ENCODE results near the gene ZIC3.

The ZIC3 gene

GRCh38 chrX:137567682-137568232, 1.8 kb downstream of the ZIC3 start:
- no peak overlapping the region for H3K4me2 ChIP-seq (ENCODE audit: insufficient read depth, low read length)
- H3K9ac ChIP-seq (ENCODE audit: low read depth, low read length), result no peak overlapping the region
- no peak for TF ChIP-seq EZH2 (IDR thresholded peaks at IDR 0.05; ENCODE audit: borderline replicate concordance, low read depth, low read length, severe bottlenecking)
- TF ChIP-seq CTCF (IDR thresholded peaks at IDR 0.05; ENCODE audit: borderline replicate concordance, extremely low read depth, low read length, poor library complexity, severe bottlenecking), result no peak

DNA sequence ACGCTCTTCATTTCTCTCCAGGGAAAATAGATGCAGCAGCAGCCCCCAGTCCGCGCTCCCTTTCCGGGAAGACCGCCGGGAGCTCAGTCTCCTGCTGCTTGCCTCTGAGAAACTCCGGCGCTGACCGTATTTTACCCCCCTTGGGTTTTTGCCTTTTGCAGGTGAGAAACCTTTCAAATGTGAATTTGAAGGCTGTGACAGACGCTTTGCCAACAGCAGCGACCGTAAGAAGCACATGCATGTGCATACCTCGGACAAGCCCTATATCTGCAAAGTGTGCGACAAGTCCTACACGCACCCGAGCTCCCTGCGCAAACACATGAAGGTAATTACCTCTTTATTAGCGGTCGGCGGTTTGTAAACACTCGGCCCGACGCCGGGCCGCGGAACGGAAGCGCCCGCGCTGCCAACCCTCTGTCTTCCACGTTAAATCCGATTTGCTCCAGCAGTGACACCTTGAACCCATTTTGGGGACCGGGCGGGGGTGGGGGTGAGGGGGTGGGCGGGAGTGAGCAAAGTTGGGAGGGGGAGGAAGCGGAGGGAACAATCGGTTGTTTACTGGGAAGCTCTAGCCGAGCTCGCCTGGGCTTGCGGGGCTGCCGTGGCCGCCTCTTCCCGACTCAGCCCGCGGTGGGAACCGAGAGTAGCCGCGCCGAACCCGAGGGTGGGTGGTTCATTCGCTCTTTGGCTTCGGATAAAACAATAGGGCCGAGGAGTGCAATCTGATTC, 3.0 kb downstream of the ZIC3 start:
- TF ChIP-seq CTCF (IDR thresholded peaks at IDR 0.05; ENCODE audit: borderline replicate concordance, extremely low read depth, low read length, poor library complexity, severe bottlenecking) (no peak), EZH2 (IDR thresholded peaks at IDR 0.05; ENCODE audit: borderline replicate concordance, low read depth, low read length, severe bottlenecking) (no peak)
- H4K20me1 ChIP-seq (ENCODE audit: insufficient read depth, low read length), result no peaks in the 10 kb centered on the region
- H3K79me2 ChIP-seq (ENCODE audit: insufficient read depth, low read length), result no peaks in the 10 kb centered on the region
- H3K36me3 ChIP-seq (ENCODE audit: insufficient read depth, low read length), result no peaks in the 10 kb centered on the region
- no peak overlapping the region for H3K4me2 ChIP-seq (ENCODE audit: insufficient read depth, low read length)
- H2AFZ ChIP-seq (ENCODE audit: low read depth, low read length), result no peak overlapping the region
- no peak overlapping the region for H3K9ac ChIP-seq (ENCODE audit: low read depth, low read length)
- DNase-seq (no peak), ATAC-seq (ENCODE audit: insufficient read depth, low read depth) (no peak)
- H3K9me3 ChIP-seq (ENCODE audit: insufficient read depth, low read length, severe bottlenecking), result no peaks in the 10 kb centered on the region
- no peaks in the 10 kb centered on the region for H3K27me3 ChIP-seq (ENCODE audit: insufficient read depth, low read length, poor library complexity)
- H3K4me3 ChIP-seq (ENCODE audit: low read depth in 1 of 2, low read length in 2 of 2), result no peak overlapping the region
- no peaks in the 10 kb centered on the region for H3K4me1 ChIP-seq (ENCODE audit: insufficient read depth, low read length)
- H3K27ac ChIP-seq (ENCODE audit: low read length), result no peak overlapping the region

More at GRCh38 chrX:137567682-137568232, 1.8 kb downstream of the ZIC3 start:
- no peak overlapping the region for H3K27ac ChIP-seq (ENCODE audit: low read length)
- H3K9me3 ChIP-seq (ENCODE audit: insufficient read depth, low read length, severe bottlenecking), result no peaks in the 10 kb centered on the region
- H4K20me1 ChIP-seq (ENCODE audit: insufficient read depth, low read length), result no peaks in the 10 kb centered on the region
- H3K27me3 ChIP-seq (ENCODE audit: insufficient read depth, low read length, poor library complexity), result no peaks in the 10 kb centered on the region
- no peak for ATAC-seq (ENCODE audit: insufficient read depth, low read depth)
- H3K4me1 ChIP-seq (ENCODE audit: insufficient read depth, low read length), result no peaks in the 10 kb centered on the region
- H2AFZ ChIP-seq (ENCODE audit: low read depth, low read length), result no peak overlapping the region
- no peak overlapping the region for H3K4me3 ChIP-seq (ENCODE audit: low read depth in 1 of 2, low read length in 2 of 2)
- no peaks in the 10 kb centered on the region for H3K36me3 ChIP-seq (ENCODE audit: insufficient read depth, low read length)
- no peak for DNase-seq
- H3K79me2 ChIP-seq (ENCODE audit: insufficient read depth, low read length), result no peaks in the 10 kb centered on the region

DNA sequence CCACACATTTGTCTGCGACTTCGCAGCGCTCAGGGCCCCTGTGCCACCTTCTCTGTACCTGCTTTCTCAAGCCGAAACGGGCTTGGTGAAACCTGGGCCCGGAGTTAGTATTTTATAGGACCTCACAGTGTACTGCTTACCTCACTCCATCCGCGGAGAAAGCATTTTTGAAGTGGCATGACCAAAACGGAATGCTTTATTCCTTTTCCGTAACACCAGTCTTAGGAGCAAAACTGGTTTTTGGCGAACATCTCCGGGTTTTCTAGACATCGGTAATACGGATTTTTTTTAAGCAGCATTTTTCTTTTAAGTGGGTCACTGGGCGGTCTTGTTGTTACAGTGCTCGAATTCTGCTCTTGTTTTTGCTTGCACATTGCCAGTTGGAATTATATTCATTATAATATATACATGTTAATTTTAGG, 3.6 kb downstream of the ZIC3 start:
- Histone ChIP-seq H3K36me3 (ENCODE audit: insufficient read depth, low read length) (no peaks in the 10 kb centered on the region), H4K20me1 (ENCODE audit: insufficient read depth, low read length) (no peaks in the 10 kb centered on the region), H3K4me1 (ENCODE audit: insufficient read depth, low read length) (no peaks in the 10 kb centered on the region), H2AFZ (ENCODE audit: low read depth, low read length) (no peak overlapping the region), H3K27me3 (ENCODE audit: insufficient read depth, low read length, poor library complexity) (no peaks in the 10 kb centered on the region), H3K9ac (ENCODE audit: low read depth, low read length) (no peak overlapping the region), H3K27ac (ENCODE audit: low read length) (no peak overlapping the region), H3K4me2 (ENCODE audit: insufficient read depth, low read length) (no peak overlapping the region), H3K4me3 (ENCODE audit: low read depth in 1 of 2, low read length in 2 of 2) (no peak overlapping the region), H3K9me3 (ENCODE audit: insufficient read depth, low read length, severe bottlenecking) (no peaks in the 10 kb centered on the region), H3K79me2 (ENCODE audit: insufficient read depth, low read length) (no peaks in the 10 kb centered on the region)
- TF ChIP-seq CTCF (IDR thresholded peaks at IDR 0.05; ENCODE audit: borderline replicate concordance, extremely low read depth, low read length, poor library complexity, severe bottlenecking), result no peak
- TF ChIP-seq EZH2 (IDR thresholded peaks at IDR 0.05; ENCODE audit: borderline replicate concordance, low read depth, low read length, severe bottlenecking), result no peak
- ATAC-seq (ENCODE audit: insufficient read depth, low read depth) (no peak), DNase-seq (no peak)

Data from DND-41 (cell line).